Mammary epithelial cell (primary cell): Measurements from ENCODE around the gene KMT2E.
"Not testable (repeated sequence)": the region's sequence is repeated elsewhere in the genome, so short reads cannot be mapped to it uniquely, and the experiment has no call there.

ENCODE experiments used
- CTCF ChIP-seq, 2 donors: IDR thresholded peaks in 1 of 2; conservative IDR thresholded peaks in 1 of 2; 2 replicates each; pipeline ENCODE4 v1.5.1; 2011 to 2012; ENCODE audit warnings: inconsistent platforms in 2 of 2, low read length in 2 of 2, mild to moderate bottlenecking in 2 of 2, control low read depth in 1 of 2, low read depth in 1 of 2; ENCODE audit not compliant: insufficient read depth in 1 of 2; ENCODE audit errors: extremely low read depth in 1 of 2
- EZH2 ChIP-seq: IDR thresholded peaks from 2 replicates; pipeline ENCODE4 v1.6.1; 2012; ENCODE audit warnings: low read length, inconsistent platforms, borderline replicate concordance

- not testable (repeated sequence) for TF ChIP-seq CTCF (conservative IDR thresholded peaks at IDR 0.05 in 1 of 2, IDR thresholded peaks at IDR 0.05 in 1 of 2; ENCODE audit: extremely low read depth in 1 of 2, insufficient read depth in 1 of 2, low read depth in 1 of 2, low read length in 2 of 2); EZH2
These were observed 38.5 kb upstream of the KMT2E start for GRCh38 chr7:104975553-104975952.
